Pulmonary artery endothelial cell (primary cell): ENCODE data around the gene HMCN2. TPM values are rescaled to one million over a fixed set of nuclear protein-coding genes. Genes with fewer than 3 reads are reported as not detected.
"Not testable (repeated sequence)": the region's sequence is repeated elsewhere in the genome, so short reads cannot be mapped to it uniquely, and the experiment has no call there.

Experiments
- DNase-seq: peaks from one replicate; pipeline ENCODE4 v3.0.0-alpha.2; 2011; ENCODE audit warnings: low read depth, low spot score
- total RNA-seq: library from RNA; depleted of rRNA; stranded (reverse); fragments of >200 nt; gene quantifications from 2 replicates; pipeline ENCODE4 v1.2.3, GENCODE V29; 2014

Gene HMCN2
- total RNA-seq, 1 donor from 2014 or later, result under 0.01 TPM

DNA sequence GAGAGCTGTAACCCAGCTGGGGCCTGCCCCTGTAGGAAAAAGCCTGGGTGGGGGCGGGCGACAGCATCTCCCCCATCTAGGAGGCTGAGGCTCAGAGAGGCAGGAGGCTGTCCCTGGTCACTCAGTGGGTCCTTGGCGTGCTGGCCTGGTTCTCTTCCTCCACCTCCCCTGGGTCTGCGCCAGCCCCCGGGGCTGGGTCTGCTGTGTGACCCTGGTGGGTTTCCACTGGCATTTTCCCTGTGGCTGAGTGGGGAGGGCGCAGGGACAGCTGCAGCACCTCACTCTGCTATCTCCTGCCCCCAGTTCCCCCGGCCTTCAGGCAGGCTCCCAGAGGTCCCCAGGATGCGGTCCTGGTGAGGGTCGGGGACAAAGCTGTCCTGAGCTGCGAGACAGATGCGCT is 119.7 kb downstream of the HMCN2 start:
- DNase-seq, result no peak

DNA sequence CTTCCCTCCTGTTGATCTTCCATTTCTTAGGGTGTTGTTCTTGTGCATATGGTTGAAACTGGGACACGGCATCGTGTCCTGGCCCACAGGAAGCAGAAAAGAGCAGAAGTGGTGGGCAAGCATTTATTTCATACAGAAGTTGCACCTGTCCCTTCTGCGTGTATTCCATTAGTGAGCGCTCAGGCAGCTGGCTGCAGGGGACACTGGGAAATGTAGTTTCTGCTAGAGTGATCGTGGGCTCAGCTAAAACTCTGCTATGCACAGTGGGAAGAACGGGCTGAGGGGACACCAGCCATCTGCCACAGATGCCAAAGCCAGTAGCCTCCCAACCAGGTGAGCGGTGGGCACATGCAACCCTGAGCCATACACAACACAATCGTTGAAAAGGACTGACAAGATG is 121.8 kb downstream of the HMCN2 start:
- DNase-seq, result no peak

DNA sequence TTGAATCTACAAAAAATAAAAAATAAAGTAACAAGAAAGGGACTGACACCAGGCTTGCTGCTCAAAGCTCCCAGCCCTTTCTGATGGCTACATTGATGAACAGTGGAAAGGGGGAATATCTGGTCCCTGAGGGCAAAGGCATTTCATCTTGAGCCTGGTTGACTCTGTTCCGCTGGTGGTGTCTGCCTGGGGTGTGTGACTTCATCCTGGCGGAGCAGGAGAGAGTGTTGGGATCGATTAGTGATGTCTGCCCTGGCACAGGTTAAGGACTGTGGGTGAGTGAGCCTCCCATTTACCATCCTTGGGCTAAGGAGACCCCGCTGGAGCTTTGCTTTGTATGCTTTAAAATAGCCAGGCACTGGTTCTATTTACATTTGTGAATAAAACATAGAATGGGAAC is 122.3 kb downstream of the HMCN2 start:
- DNase-seq, result no peak

DNA sequence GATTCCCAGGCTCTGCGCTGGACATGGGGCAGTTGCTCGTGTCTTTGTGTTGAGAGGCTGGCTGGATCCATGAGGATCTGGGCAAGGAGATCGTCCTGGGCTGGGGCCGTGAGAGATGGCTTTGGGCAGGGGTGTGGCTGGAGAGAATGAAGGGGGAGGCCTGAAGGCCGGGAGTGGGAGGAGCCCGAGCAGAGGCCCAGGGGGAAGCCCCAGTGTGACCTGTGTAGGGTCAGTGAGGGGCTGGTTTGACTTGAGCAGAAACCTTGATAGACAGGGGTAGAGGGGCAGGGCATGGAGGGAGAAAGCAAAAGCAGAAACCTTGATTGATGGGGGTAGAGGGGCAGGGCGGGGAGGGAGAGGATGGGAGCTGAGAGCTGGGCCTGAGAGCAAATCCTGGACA is 124.8 kb downstream of the HMCN2 start:
- no peak for DNase-seq

DNA sequence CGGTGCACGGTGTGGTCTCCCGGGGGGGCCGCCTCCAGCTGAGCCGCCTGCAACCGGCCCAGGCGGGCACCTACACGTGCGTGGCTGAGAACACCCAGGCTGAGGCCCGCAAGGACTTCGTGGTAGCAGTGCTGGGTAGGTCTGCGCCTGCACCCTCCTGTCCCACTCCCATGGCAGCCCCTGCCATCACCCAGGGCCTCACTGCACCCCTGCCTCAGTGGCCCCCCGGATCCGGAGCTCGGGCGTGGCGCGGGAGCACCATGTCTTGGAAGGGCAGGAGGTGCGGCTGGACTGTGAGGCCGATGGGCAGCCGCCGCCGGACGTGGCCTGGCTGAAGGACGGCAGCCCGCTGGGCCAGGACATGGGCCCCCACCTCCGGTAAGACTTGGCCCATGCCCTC is 125.4 kb downstream of the HMCN2 start:
- DNase-seq, result no peak

DNA sequence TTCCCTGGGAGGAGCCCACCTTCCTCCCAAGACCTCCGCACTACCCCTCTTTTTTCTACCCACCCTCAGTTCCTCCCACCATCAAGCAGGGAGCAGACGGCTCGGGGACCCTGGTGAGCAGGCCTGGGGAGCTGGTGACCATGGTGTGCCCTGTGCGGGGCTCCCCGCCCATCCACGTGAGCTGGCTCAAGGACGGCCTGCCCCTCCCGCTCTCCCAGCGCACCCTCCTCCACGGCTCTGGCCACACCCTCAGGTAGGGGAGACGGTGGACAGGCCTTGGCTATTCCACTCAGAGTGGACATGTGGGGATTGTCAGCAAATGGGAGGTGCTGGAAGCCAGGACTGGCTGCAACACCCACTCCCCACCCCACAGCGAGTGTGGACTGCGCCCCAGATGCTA is 126.3 kb downstream of the HMCN2 start:
- no peak for DNase-seq

DNA sequence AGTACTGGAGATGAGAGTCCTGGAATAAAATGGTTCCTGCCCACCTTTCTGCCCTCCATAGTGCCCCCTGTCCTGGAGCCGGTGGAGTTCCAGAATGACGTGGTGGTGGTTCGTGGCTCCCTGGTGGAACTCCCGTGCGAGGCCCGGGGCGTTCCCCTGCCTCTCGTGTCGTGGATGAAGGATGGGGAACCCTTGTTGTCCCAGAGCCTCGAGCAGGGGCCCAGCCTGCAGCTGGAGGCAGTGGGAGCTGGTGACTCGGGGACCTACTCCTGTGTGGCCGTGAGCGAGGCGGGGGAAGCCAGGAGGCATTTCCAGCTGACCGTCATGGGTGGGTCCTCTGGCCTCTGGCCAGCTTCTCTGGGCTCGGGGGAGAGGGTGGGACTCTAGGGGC is 128.1 kb downstream of the HMCN2 start:
- DNase-seq, result no peak

DNA sequence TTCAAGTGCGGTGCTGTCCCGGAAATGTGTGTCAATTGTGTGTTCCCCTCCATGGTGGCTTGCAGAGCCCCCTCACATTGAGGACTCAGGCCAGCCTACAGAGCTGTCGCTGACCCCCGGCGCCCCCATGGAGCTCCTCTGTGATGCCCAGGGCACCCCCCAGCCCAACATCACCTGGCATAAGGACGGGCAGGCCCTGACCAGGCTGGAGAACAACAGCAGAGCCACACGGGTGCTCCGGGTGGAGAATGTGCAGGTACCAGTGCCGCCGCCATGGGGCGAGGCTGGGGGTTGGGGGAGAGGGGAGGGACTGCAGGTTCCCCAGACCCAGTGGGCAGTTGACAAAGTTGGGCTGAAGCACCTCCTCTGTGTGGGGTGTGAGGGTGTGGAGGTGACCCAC is 128.8 kb downstream of the HMCN2 start:
- no peak for DNase-seq

DNA sequence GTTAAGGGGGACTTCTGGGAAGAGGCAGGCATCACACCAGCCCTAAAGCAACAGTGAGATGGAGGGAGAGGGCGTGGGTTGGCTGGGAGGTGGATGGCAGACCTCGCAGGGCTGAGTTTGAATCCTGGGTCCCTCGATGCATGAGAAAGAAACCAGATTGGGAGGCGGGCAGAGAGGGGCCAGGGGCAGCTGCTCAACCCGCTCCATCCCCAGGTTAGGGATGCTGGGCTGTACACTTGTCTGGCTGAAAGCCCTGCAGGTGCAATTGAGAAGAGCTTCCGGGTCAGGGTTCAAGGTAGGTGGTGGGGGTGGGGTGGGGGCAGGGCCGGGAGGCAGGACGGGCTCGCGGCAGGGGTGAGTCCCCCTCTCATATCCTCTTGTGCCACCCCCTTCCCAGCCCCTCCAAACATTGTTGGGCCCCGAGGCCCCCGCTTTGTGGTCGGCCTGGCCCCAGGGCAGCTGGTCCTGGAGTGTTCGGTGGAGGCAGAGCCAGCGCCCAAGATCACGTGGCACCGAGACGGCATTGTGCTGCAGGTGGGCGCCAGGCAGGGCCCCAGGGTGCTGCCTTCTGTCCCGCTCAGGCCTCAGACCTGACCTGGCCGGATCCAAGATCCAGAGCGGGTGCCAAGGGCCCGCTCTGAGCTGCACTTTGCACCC is 129.4 kb downstream of the HMCN2 start:
- DNase-seq, result no peak

DNA sequence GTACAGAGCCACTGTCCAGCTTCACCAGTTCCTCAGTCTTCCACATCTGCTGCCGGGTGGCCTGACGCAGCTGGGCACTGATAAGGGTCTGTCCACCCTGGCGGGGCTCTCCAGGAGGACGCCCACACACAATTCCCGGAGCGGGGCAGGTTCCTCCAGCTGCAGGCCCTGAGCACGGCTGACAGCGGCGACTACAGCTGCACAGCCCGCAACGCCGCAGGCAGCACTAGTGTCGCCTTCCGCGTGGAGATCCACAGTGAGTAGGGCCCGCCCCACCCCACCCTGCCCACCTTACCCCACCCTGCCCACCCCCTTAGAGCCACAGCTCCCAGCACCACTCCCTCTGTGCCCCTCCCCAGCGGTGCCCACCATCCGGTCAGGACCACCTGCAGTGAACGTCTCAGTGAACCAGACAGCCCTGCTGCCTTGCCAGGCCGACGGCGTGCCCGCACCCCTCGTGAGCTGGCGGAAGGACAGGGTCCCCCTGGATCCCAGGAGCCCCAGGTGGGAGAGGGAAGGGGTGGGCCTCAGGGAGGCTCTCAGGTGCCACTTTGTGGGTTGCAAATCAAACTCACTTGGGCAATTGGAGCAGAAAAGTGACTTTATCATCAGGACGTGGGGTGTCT is 130.4 kb downstream of the HMCN2 start:
- no peak for DNase-seq

DNA sequence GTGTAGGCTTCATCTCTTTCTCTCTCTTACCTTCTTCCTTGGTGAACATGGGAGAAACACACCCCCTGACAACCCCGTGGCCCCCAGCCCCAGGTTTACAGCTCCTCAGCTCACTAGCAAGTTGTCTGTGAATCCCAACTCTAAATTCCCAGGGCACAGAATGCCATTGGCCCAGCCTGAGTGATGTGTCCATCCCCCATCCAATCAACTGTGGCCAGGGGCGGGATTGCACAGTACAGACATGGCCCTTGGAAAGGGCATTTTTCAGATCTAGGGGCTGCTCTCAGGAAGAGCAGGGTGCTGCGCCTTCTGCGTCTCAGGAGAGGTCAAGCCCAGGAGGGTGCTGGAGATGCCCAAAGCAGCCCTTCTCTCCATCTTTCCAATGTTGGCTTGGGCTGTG is 131.0 kb downstream of the HMCN2 start:
- DNase-seq, result no peak

DNA sequence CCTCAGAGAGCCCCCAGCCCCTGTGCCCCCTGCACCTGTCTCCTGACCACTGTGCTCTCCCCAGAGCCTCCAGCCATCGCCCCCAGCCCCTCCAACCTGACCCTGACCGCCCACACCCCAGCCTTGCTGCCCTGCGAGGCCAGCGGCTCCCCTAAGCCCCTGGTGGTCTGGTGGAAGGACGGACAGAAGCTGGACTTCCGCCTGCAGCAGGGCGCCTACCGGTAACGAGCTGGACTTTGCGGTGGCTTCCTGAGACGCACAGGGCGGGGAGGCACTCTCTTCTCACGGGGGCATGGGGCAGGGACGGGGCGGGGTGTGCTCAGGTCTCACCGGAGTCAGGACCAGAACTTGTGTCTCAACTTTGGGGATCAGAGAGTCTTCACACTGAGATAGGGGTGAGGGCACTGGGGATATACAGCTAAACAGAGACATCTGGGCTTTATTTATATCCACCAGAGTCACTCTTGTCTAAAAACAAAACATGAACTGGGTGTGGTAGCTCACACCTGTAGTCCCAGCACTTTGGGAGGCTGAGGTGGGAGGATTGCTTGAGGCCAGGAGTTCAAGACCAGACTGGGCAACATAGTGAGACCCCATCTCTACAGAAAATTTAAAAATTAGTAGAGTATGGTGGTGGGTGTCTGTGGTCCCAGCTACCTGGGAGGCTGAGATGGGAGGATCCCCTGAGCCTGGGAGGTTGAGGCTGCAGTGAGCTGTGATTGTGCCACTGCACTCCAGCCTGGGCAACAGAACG is 133.1 kb downstream of the HMCN2 start:
- DNase-seq, result no peak

DNA sequence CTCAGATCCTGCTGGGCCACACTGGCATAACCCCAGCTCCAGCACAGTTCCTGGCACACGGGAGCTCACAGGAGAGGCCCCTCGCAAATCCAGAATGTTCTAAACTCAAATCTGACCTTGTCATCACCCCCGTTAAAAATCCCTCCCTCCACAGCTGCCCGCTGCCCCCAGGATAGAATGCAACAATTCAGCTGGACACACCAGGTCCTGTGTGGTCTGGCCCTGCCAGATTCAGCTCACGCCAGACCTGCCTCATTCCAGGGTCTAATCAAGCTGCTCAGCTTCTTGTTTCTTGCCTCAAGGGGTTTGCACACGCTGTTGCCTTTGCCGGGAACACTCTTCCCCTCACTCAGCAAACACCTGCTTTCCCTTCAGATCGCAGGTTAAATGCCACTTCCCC is 134.2 kb downstream of the HMCN2 start:
- DNase-seq, result no peak

DNA sequence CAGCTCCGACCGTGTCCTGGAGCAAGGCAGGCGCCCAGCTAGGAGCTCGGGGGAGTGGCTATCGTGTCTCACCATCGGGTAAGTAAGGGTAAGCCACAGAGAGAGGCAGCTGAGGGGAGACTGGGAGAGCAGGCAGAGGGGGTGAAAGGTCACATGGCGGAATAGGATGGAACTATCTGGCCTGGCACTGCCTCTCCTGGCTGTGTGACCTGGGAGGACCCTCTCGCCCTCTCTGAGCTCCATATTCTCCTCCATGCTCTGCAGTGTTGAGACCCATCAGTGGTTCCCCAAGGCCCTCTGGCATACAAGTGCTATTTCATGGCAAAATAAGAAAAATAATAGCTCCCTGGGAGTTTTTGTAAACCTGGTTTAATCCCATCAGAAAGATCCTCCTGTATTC is 135.3 kb downstream of the HMCN2 start:
- DNase-seq, result no peak

DNA sequence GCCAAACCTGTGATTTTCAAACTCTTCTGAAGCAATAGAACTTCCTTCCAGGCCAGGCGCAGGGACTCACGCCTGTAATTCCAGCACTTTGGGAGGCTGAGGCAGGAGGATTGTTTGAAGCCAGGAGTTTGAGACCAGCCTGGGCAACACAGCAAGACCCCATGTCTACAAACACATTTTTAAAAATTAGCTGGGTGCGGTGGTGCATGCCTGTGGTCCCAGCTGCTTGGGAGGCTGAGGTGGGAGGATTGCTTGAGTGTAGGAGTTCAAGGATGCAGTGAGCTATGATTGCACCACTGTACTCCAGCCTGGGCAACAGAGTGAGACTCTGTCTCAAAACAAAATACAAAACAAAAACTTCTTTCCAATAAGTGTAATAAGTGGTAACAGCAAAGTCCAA is 136.2 kb downstream of the HMCN2 start:
- DNase-seq, result not testable (repeated sequence)

DNA sequence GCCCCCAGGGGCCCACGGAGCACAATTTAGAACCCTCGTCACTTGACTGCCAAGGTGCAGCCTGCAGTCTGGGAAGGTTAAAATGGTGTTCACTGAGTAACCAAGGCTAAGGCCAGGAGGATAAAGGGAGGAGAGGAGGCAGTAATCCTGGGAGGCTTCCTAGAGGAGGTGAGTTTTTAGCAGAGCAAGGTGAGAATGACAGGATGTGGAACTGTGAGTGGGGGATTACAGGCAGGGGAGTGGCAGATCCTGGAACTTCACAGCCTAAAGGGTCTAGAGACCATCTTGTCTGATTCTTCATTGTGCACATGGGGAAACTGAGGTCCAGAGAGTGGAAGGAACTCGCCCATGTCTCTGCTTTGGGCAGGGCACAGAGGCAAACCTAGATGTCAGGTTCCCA is 136.7 kb downstream of the HMCN2 start:
- no peak for DNase-seq

DNA sequence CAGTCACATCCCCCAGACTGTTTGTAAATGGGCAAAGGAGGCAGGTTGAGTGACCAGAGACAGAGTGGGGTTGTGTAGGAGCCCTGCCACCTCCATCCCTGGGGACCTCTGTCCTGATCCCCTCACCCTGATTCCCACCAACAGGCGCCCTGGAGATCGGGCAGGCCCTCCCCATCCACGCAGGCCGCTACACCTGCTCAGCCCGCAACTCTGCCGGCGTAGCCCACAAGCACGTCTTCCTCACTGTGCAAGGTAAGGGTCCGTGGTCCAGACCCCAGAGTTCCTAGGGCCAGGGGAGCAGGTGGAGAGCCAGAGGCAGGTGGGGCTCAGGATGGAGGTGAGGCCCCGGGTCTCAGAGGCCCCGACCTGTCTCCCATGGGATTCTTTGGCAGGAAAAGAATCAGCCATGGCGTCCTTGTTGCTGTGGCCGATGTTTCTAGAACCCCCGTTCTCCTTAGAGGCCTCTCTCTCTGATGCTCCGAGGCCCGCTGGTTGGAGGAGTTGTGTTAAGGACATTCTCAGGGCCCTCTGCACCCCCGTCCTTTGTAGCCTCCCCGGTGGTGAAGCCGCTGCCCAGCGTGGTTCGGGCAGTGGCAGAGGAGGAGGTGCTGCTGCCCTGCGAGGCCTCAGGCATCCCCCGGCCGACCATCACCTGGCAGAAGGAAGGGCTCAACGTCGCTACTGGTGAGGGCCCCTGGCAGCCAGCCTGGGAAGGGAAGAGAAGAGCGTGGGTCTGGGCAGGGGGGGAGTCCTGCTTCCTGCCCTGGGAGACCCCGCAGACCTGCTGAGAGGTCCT is 137.3 kb downstream of the HMCN2 start:
- DNase-seq, result no peak

DNA sequence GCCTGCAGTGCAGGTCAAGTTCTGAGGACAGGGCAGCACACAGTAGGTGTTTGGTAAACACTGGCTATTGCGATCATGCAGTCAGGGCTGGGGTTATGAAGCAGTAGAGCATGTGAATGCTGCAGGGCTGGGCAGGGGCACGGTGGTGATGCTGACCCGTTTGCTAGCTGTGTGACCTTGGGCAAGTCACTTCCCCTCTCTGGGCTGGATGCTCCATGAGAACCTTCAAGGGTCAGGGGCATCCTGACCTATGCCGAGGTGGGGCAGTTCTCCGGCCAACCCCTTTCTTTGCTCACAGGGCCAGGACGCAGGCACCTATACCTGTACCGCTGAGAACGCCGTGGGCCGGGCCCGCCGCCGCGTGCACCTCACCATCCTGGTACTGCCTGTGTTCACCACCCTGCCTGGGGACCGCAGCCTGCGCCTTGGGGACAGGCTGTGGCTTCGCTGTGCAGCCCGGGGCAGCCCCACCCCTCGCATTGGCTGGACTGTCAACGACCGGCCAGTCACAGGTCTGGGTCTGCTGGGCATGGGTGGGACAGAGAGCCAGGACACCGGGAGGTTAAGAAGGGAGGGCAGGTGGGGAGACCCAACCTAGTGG is 140.2 kb downstream of the HMCN2 start:
- no peak for DNase-seq

DNA sequence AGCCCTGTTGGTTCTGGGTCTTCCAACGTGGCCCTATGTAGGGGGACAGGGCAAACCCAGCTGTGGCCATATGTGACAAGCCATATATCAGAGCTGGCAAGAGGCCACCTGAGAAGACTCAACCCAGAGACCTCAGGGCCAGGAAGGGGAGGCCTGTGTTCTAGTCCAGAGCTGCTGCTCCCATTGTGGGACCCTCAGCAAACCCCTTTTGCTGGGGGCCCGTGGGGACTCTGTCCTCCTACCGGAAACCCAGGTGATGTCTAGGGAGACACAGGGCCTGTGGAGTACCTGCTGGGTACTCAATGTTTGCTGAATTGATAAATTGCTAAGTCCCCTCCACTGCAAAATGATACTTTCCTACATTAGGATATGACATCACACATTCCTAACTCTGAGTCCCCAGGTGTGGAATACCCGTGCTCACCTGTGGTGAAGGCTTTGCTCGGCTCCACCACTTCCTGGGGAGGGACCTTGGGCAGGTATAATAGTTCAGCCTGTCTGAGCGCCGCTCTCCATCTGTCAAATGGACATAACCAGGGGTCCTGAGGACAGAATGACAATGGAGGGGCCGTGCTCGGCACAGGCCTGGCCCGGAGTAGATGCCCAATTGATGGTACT is 140.8 kb downstream of the HMCN2 start:
- DNase-seq, result no peak

DNA sequence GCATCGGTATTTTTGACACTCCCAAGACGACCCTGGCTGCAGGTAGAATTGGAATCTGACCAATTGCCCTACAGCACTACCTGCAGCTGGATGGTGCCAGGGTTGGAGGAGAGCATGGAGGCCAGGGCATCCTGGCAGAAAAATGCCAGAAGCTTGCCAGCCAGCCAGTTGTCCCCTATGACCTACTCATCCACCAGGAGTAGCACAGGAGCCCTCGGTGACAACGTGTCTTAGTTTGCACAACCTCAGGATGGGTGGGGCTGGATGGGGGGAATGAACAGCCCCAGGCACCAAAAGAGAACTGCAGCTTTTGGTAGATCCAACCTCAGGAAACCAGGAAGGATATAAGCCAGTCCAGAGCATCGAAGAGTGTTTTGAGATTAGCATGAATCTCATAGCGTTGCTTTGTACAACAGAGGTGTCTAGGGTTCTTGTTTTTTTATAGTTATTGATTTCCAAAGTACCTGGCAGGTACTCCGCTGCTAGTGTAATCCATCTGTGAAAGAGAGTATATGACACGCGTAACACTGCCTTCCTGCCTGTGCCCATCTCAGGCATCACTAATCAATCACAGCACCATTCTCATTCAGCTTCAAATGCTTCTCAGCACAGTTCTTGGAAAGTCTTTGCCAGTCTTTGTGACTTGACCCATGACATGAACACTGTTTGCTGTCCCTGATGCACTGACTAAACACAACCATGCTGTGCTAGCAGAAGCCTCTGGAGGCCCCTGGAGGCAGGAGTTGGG is 142.5 kb downstream of the HMCN2 start:
- DNase-seq, result no peak

DNA sequence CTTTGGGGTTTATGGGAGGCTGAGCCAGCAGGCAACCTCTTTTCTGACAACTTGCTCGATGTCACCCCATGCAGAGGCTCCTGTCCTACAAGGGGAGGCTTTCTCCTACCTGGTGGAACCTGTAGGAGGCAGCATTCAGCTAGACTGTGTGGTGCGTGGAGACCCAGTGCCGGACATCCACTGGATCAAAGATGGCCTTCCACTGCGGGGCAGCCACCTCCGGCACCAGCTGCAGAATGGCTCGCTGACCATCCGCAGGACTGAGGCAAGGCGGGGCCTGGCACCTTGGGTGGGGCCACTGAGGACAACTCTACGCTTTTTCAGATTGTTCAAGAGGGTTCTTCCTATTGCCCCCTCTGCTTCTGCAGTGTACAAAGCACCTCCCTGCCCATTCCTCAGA is 143.1 kb downstream of the HMCN2 start:
- DNase-seq, result no peak
